PC-3 (cell line): ENCODE results near the gene WFDC9.
"Not testable (repeated sequence)": the region's sequence is repeated elsewhere in the genome, so short reads cannot be mapped to it uniquely, and the experiment has no call there.

Experiments used
- CTCF ChIP-seq: fragments of 300-600 bp; sonication (generic); conservative IDR thresholded peaks from 2 replicates; pipeline ENCODE4 v1.5.1; 2017; ENCODE audit warnings: antibody characterized with exemption, low read depth, mild to moderate bottlenecking, low read length
- EZH2 ChIP-seq: fragments of 300-600 bp; sonication (generic); IDR thresholded peaks from one replicate; pipeline ENCODE4 v1.6.1; 2017; ENCODE audit warnings: antibody characterized with exemption, mild to moderate bottlenecking, low read length; ENCODE audit not compliant: unreplicated experiment
- EZH2phosphoT487 ChIP-seq: fragments of 300-600 bp; sonication (generic); IDR thresholded peaks from 2 replicates; pipeline ENCODE4 v1.6.1; 2018; ENCODE audit warnings: mild to moderate bottlenecking, antibody characterized with exemption, low read length, borderline replicate concordance

DNA sequence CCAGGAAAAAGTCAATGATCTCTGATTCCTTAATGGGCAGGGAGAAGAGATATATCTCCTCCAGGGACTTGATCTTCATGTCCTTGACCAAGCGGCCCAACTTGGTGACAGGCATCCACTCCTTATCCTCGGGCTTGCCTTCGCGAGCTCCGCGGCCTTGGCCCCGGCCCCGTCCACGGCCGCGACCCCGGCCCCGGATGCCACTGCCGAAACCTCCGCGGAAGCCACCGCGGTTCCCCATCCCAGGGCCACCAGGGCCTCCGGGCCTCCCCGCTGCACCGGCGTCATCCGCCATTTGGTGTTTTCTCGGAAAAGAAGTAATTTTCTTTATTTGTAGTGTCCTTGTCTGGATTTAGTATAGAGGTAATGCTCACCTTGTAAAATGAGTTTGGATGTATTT lies 10.0 kb upstream of the WFDC9 start:
- TF ChIP-seq EZH2, CTCF, EZH2phosphoT487: not testable (repeated sequence)
